ENCODE results near the gene GCK.
"Not testable (repeated sequence)": the region's sequence is repeated elsewhere in the genome, so short reads cannot be mapped to it uniquely, and the experiment has no call there.

GCK gene

DNA sequence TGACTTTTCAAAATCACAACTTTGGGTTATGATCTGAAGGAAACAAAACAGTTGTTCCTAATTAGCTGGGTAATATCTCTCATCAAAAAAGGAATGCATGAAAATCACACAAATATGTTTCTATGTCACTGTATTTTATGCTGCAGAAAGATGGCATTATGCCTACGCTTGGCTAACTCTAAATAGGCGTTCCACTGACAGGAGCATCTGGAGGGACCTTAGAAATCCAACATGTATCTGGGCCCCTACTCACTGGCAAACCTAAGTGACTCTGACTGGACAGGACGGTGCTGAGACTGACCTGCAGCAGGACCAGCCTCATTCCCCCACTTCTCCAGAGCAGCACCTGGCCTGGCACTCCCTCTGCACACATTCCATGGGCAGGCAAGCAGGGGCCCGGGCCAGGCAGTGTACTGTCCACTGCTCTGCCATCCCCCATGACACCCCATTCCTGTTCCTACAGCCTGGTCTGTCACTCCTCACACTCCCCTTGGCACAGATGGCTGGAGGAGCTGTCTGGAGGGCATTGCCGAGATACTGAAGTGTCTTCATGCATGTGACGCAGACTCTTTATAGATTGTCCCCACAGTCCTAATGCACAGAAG is 45.5 kb downstream of the GCK start:
- DNase-seq (ENCODE audit: low read depth in 1 of 2, low spot score in 1 of 2), result no peak

DNA sequence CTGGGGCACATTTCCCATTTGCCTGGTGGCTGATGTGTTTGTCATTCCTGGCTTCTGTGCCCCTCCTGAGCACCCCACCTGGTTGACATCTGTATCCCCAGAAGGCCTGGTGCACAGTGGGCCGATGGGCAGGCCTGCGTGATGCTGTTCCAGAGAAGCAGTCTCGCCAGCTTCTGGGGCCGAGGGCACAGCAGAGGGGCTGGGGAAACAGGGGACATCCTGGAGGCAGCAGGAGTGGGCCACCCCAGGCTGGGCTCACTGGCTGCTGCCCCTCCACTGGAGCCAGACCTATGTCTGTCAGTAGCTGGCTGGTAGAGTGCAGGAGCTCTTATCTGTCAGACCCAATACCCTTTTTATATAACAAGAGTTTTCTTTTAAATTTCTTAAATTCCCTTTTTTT is 47.2 kb downstream of the GCK start:
- no peak for DNase-seq (ENCODE audit: low read depth in 1 of 2, low spot score in 1 of 2)

DNA sequence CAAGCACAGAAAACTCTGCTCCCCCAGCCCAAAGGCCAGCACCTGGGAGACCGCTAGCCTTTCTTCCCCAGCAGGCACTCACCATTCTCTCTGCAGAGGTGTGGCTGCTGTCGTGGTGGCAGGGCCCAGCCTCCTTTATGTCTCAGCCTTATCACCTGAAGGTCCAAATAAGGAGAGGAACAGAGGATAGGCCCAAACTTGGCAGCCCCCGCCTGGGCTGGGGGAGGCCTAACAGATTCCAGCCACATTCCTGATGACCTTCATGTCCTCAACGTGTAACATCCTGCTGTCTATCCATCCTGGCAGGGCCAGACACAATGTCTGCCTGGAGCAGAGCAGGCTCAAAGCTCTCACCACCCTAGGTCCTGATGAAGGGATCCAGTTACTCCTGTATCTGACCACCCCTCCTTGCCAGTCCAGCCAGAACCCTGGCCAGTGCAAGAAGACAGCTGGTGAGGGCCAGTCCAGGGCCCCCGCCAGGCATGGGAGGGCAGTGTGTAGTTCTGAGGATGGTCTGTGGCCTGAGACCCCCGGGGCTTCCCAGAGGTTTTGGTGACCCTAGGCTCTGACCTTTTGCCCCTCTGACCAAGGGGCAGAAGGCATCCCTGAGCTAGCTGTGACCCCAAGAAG is 47.9 kb downstream of the GCK start, which contains the start of gene MYL7:
TSS of gene MYL7 (minus strand) at position 112 of the 630 bp plus-strand sequence. CDS start at position 85, 27 bp downstream.
- DNase-seq (ENCODE audit: low read depth in 1 of 2, low spot score in 1 of 2), result no peak

DNA sequence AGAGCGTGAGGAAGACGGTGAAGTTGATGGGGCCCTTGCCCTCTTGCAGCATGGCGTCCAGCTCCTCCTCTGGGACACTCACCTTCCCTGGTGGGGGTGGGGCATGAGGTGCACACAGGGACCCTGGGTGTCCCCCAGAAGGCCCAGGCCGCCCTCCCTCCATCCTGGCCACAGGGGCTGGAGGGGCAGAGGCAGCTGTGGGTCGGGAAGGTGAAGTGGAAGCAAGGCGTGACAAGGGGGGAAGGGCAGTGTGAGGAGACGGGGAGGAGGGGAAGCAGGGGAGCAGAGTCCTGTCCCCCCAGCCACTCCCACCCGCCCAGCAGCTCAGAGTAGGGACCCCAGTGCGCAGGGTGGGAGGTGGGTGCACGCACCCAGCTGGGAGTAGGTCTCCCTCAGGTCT is 48.9 kb downstream of the GCK start:
- DNase-seq (ENCODE audit: low read depth in 1 of 2, low spot score in 1 of 2), result no peak

DNA sequence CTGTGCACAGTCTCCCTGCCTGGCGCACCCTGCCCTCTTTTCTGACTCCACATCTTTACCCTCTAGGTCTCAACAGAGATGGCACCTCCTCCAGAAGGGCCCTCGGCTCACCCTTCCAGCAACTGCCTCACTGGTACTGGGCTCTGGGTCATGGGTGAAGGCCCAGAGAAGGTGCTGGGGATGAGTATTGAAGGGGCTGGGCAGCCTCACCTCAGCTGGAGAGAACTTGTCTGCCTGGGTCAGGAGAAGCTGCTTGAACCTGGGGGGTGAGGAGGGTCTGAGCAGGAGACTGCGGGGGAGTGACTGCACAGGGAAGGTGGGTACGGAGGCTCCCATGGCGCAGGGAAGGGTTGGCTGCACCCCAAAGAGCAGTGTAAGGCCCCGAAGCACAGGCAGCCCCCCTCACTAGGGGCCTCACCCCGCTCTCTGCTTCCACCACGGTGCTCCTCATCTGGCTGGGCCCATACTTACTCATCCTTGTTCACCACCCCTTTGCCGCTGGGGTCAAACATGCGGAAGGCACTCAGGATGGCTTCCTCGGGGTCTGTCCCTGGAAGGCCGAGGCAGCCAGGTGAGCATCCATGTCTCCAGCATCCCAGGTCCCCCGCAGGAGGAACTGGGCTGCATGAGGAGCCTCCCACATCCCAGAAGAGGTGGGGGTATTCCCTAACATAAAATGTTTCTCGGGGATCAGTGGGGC is 49.8 kb downstream of the GCK start:
- DNase-seq (ENCODE audit: low read depth in 1 of 2, low spot score in 1 of 2), result no peak

DNA sequence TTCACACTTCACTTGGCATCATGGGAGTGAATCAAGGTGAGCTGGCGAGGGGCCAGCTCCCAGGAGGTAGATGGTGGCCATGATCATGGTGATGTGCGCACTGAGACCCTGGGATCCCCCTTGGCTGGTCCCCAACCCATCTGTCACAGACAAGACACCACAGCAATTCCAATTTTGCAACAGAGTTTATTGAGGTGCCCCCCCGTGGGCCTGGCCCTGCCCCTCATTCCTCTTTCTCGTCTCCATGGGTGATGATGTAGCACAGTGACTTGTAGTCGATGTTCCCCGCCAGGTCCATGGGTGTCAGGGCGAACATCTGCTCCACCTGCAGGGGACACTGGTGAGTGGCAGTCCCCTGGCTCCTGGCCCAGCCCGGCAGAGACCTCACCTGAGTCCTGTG is 50.5 kb downstream of the GCK start:
- no peak for DNase-seq (ENCODE audit: low read depth in 1 of 2, low spot score in 1 of 2)

DNA sequence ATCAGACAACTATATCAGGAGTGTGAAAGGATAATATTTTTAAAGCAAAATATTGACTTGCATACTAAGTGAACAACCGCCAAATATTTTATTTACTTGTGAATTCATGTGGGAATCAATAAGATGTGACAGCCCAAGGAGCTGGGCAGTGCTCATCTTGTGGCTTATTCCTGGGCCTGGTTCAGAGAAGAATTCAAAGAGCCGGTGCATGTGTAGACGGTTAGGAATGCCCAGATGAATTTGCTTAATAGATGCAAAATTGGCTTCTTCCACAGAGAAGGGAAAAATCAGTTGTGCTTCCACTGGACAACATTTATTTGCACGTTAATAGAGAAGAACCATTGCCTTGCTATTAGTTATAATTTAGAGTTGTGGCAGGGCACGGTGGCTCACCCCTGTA is 52.5 kb downstream of the GCK start:
- no peak for DNase-seq (ENCODE audit: low read depth in 1 of 2, low spot score in 1 of 2)

DNA sequence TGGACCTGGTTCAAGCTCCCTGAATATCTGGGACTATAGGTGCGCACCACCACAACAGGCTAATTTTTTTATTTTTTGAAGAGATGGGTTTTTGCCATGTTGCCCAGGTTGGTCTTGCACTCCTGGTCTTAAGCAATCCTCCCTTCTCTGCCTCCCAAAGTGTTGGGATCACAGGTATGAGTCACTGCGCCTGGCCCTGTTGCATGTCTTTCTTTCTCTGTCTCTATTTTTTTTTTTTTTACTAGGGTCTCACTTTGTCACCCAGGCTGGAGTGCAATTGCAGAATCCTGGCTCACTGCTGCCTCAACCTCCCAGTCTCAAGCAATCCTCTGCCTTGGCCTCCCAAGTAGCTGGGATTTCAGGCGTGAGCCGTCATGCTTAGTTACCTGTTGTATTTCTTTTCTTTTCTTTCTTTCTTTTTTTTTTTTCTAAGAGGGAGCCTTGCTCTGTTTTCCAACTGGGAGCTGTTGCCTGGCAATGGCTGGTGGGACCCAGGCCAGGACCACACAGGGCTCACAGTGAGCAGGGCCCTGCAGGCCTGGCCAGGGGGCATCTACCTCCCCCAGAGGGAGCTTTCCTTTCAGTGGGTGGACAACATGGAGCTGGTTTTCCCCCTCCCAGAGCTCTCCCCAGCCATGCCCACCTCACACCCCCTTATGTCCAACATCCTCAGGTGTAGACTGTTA is 54.2 kb downstream of the GCK start:
- DNase-seq (ENCODE audit: low read depth in 1 of 2, low spot score in 1 of 2), result no peak

- DNase-seq (ENCODE audit: low read depth in 1 of 2, low spot score in 1 of 2), result no peak
These were observed 55.9 kb downstream of the GCK start for GRCh38 chr7:44133295-44133694.

DNA sequence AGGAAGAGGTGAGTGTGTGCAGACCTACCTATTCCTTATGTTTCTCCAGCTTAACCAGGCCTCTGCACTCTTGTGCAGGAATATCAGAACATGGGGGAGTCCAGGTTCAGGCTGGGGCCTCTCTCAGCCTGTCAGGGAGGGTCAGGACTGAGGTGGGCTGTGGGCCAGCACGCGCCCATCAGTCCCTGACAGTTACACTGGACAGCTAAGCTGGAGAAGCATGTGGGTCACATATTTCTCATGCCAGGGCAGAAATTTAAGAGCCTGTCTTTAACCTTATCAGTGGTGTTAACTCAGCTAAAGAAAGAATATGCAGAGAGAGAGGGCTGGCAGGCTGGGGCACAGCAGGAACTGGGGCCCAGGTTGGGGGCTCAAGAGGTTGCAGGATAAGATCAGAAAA is 57.2 kb downstream of the GCK start:
- no peak for DNase-seq (ENCODE audit: low read depth in 1 of 2, low spot score in 1 of 2)

GRCh38 chr7:44131173-44132029 is 57.8 kb downstream of the GCK start:
- no peak for DNase-seq (ENCODE audit: low read depth in 1 of 2, low spot score in 1 of 2)

- no peak for DNase-seq (ENCODE audit: low read depth in 1 of 2, low spot score in 1 of 2)
These were observed 60.3 kb downstream of the GCK start for GRCh38 chr7:44128721-44129582.

GRCh38 chr7:44127161-44127560 is 62.1 kb downstream of the GCK start:
- no peak for DNase-seq (ENCODE audit: low read depth in 1 of 2, low spot score in 1 of 2)

GRCh38 chr7:44126574-44126973 is 62.7 kb downstream of the GCK start:
- not testable (repeated sequence) for DNase-seq (ENCODE audit: low read depth in 1 of 2, low spot score in 1 of 2)

DNA sequence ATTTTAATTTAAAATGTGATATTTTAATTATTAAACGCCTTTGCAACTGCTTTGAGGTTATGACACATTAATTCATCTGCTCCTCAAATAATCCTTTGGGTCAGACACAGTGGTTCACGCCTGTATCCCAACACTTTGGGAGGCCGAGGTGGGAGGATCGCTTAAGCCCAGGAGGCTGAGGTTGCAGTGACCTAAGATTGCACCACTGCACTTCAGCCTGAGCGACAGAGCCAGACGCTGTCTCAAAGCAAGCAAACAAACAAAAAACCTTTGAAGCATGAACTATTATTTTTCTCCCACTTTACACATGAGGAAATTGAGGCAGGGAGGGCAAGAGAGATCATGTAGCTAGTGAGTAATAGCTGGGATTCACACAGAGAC is 64.4 kb downstream of the GCK start:
- DNase-seq (ENCODE audit: low read depth in 1 of 2, low spot score in 1 of 2), result no peak

- DNase-seq (ENCODE audit: low read depth in 1 of 2, low spot score in 1 of 2), result peak; percentile 93 to 96
These were observed 65.8 kb downstream of the GCK start, which contains the start of gene POLD2 for GRCh38 chr7:44123190-44124003. TSS of gene POLD2 (minus strand) at chr7:44123548. CDS start at chr7:44122053, 1,495 bp downstream.

- no peak for DNase-seq (ENCODE audit: low read depth in 1 of 2, low spot score in 1 of 2)
These were observed 66.7 kb downstream of the GCK start for GRCh38 chr7:44122529-44122928.

- DNase-seq (ENCODE audit: low read depth in 1 of 2, low spot score in 1 of 2), result no peak
These were observed 67.3 kb downstream of the GCK start for GRCh38 chr7:44121761-44122420.

DNA sequence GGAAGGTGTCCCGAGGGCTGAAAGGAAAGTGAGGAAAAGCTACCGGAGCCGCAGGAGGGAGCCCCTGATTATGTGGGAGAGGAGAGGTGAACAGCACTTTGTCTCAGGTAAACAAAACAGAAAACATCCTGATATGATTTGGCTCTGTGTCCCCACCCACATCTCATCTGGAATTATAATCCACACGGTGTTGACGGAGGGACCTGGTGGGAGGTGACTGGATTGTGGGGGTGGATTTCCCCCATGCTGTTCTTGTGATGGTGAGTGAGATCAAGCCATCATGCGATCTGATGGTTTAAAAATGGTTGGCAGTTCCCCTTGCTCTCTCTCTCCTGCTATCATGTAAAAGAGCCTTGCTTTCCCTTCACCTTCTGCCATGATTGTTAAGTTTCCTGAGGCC is 68.8 kb downstream of the GCK start:
- DNase-seq (ENCODE audit: low read depth in 1 of 2, low spot score in 1 of 2), result no peak

Measured in stimulated activated CD4-positive, alpha-beta T cell treated with anti-CD3 and anti-CD28 coated beads, Interleukin-15, amount 100 ng/mL, for 1 hour (primary cell).